Liver (tissue), 9 donors: ENCODE results near the gene GPHN. TPM values are rescaled to one million over a fixed set of nuclear protein-coding genes. Genes with fewer than 3 reads are reported as not detected.

Experiments
- DNase-seq: peaks from one replicate; pipeline ENCODE4 v3.0.0-alpha.2; 2017; ENCODE audit warnings: low spot score
- H3K27ac ChIP-seq, 2 donors: one replicate each; pipeline ENCODE4 v1.7.0; 2013; ENCODE audit warnings: inconsistent platforms in 2 of 2, low read length in 2 of 2, control low read depth in 1 of 2, low read depth in 1 of 2, mild to moderate bottlenecking in 1 of 2
- H3K27me3 ChIP-seq, 4 donors: one replicate each; pipeline versions ENCODE4 v1.6.1 to v1.7.0; 2013; ENCODE audit warnings: low read length in 3 of 4, inconsistent platforms in 1 of 4, mild to moderate bottlenecking in 1 of 4, moderate library complexity in 1 of 4; ENCODE audit not compliant: control insufficient read depth in 4 of 4, insufficient read depth in 4 of 4
- H3K36me3 ChIP-seq, 4 donors: one replicate each; pipeline versions ENCODE4 v1.6.1 to v1.7.0; 2013; ENCODE audit warnings: low read length in 3 of 4, mild to moderate bottlenecking in 3 of 4, low read depth in 1 of 4, moderate library complexity in 1 of 4; ENCODE audit not compliant: control insufficient read depth in 4 of 4, insufficient read depth in 3 of 4
- H3K4me1 ChIP-seq, 4 donors: one replicate each; pipeline versions ENCODE4 v1.6.1 to v1.7.0; 2013; ENCODE audit warnings: low read length in 3 of 4, mild to moderate bottlenecking in 3 of 4, moderate library complexity in 1 of 4; ENCODE audit not compliant: control insufficient read depth in 4 of 4, insufficient read depth in 4 of 4
- H3K4me3 ChIP-seq, 3 donors: one replicate each; pipeline versions ENCODE4 v1.6.1 to v1.7.0; 2013; ENCODE audit warnings: low read length in 3 of 3, control low read depth in 1 of 3, low read depth in 1 of 3, mild to moderate bottlenecking in 1 of 3
- H3K9ac ChIP-seq, 2 donors: one replicate each; pipeline ENCODE4 v1.7.0; 2013; ENCODE audit warnings: low read length in 2 of 2, mild to moderate bottlenecking in 2 of 2, moderate library complexity in 2 of 2, control low read depth in 1 of 2, low read depth in 1 of 2
- H3K9me3 ChIP-seq, 4 donors: one replicate each; pipeline versions ENCODE4 v1.6.1 to v1.7.0; 2013; ENCODE audit warnings: low read length in 3 of 4; ENCODE audit not compliant: control insufficient read depth in 4 of 4
- ATF3 ChIP-seq: IDR thresholded peaks from 2 replicates; pipeline ENCODE4 v1.6.1; 2016; ENCODE audit warnings: antibody characterized with exemption
- CTCF ChIP-seq: fragments of 150-350 bp; IDR thresholded peaks from 2 replicates; pipeline ENCODE4 v1.5.1; 2017; ENCODE audit warnings: improper control_type of control experiment, low read depth, low read length; ENCODE audit not compliant: missing input control
- EGR1 ChIP-seq, 2 donors: IDR thresholded peaks; 2 replicates each; pipeline ENCODE4 v1.6.1; 2016 to 2018; ENCODE audit warnings: antibody characterized with exemption in 2 of 2, low read depth in 2 of 2
- FOXA1 ChIP-seq: IDR thresholded peaks from 2 replicates; pipeline ENCODE4 v1.6.1; 2016; ENCODE audit warnings: antibody characterized with exemption
- FOXA2 ChIP-seq: IDR thresholded peaks from 2 replicates; pipeline ENCODE4 v1.6.1; 2016; ENCODE audit warnings: antibody characterized with exemption
- GABPA ChIP-seq, 2 donors: IDR thresholded peaks in 1 of 2; conservative IDR thresholded peaks in 1 of 2; 2 replicates each; pipeline ENCODE4 v1.6.1; 2016; ENCODE audit warnings: antibody characterized with exemption in 2 of 2, mild to moderate bottlenecking in 1 of 2, moderate library complexity in 1 of 2
- HNF4A ChIP-seq, 2 donors: conservative IDR thresholded peaks; 2 replicates each; pipeline ENCODE4 v1.6.1; 2016; ENCODE audit warnings: antibody characterized with exemption in 2 of 2, mild to moderate bottlenecking in 2 of 2
- HNF4G ChIP-seq: IDR thresholded peaks from 2 replicates; pipeline ENCODE4 v1.6.1; 2016; ENCODE audit warnings: antibody characterized with exemption
- JUND ChIP-seq, 2 donors: IDR thresholded peaks; 2 replicates each; pipeline ENCODE4 v1.6.1; 2016; ENCODE audit warnings: antibody characterized with exemption in 2 of 2
- MAX ChIP-seq: IDR thresholded peaks from 2 replicates; pipeline ENCODE4 v1.6.1; 2016; ENCODE audit warnings: antibody characterized with exemption
- NR2F2 ChIP-seq: IDR thresholded peaks from 2 replicates; pipeline ENCODE4 v1.6.1; 2016; ENCODE audit warnings: antibody characterized with exemption
- RAD21 ChIP-seq, 2 donors: IDR thresholded peaks; 2 replicates each; pipeline ENCODE4 v1.6.1; 2016; ENCODE audit warnings: antibody characterized with exemption in 2 of 2, mild to moderate bottlenecking in 2 of 2
- REST ChIP-seq: IDR thresholded peaks from 2 replicates; pipeline ENCODE4 v1.6.1; 2016; ENCODE audit warnings: antibody characterized with exemption, mild to moderate bottlenecking
- RXRA ChIP-seq, 2 donors: IDR thresholded peaks; 2 replicates each; pipeline ENCODE4 v1.6.1; 2017 to 2018; ENCODE audit warnings: antibody characterized with exemption in 2 of 2, mild to moderate bottlenecking in 1 of 2
- SP1 ChIP-seq: IDR thresholded peaks from 2 replicates; pipeline ENCODE4 v1.6.1; 2018; ENCODE audit warnings: antibody characterized with exemption, mild to moderate bottlenecking
- TAF1 ChIP-seq: conservative IDR thresholded peaks from 2 replicates; pipeline ENCODE4 v1.6.1; 2016; ENCODE audit warnings: antibody characterized with exemption, mild to moderate bottlenecking
- YY1 ChIP-seq: IDR thresholded peaks from 2 replicates; pipeline ENCODE4 v1.6.1; 2016; ENCODE audit warnings: antibody characterized with exemption, mild to moderate bottlenecking
- ZBTB33 ChIP-seq: IDR thresholded peaks from 2 replicates; pipeline ENCODE4 v1.6.1; 2016; ENCODE audit warnings: antibody characterized with exemption
- WGBS: extraction: QIAGEN DNeasy Blood & Tissue Kit; methylation state at CpG from one replicate; pipeline ENCODE4 v1.1.7; 2013; 5-methylcytosine and 5-hydroxymethylcytosine counted together
- polyA plus RNA-seq, 2 donors: library from polyadenylated mRNA; stranded (reverse) in 1 of 2; unstranded in 1 of 2; fragments of 200-250 nt in 1 of 2; fragments of >200 nt in 1 of 2; fragmentation: Nextera tagmentation in 1 of 2; extraction: Ambion mirVana in 1 of 2; gene quantifications; one replicate each; pipeline versions ENCODE4 v1.2.1 to v1.2.3, GENCODE V29; 2013 to 2015
- total RNA-seq, 2 donors: library from RNA; depleted of rRNA; stranded (reverse); fragments of >200 nt; gene quantifications; one replicate each; pipeline ENCODE4 v1.2.3, GENCODE V29; 2014
- donor health status: healthy.
- donor health status: healthy.
- donor health status: healthy.
- donor health status: healthy.
- donor health status: healthy.

GPHN gene
- total and polyA plus RNA-seq, 4 donors = 18.4 to 76.4 (median 47.4) TPM

GRCh38 chr14:66596241-66596985 lies 88.5 kb downstream of the GPHN start:
- DNase-seq = no peak
- H3K27ac ChIP-seq = no peak overlapping the region
- H3K4me1 ChIP-seq = no peaks in the 10 kb centered on the region
- H3K4me3 ChIP-seq = no peak overlapping the region
- no peak overlapping the region for H3K9ac ChIP-seq
- no peaks in the 10 kb centered on the region for H3K9me3 ChIP-seq
- 95% methylated on average over 9 of the region's 9 CpGs for WGBS
- TF ChIP-seq GABPA (IDR thresholded peaks at IDR 0.05 in 1 of 2, conservative IDR thresholded peaks at IDR 0.05 in 1 of 2) (no peak), SP1 (no peak), HNF4A (conservative IDR thresholded peaks at IDR 0.05) (no peak), CTCF (no peak), RAD21 (IDR thresholded peaks at IDR 0.05) (no peak), FOXA2 (no peak), FOXA1 (no peak), MAX (no peak), HNF4G (no peak), TAF1 (no peak), RXRA (IDR thresholded peaks at IDR 0.05) (no peak), ZBTB33 (no peak)
- no peaks in the 10 kb centered on the region for H3K36me3 ChIP-seq
- no peaks in the 10 kb centered on the region for H3K27me3 ChIP-seq

- 94% methylated on average over 3 of the region's 3 CpGs for WGBS
- no peak for DNase-seq
- no peaks in the 10 kb centered on the region for H3K36me3 ChIP-seq
- TF ChIP-seq NR2F2 (no peak), JUND (IDR thresholded peaks at IDR 0.05) (no peak), SP1 (no peak), REST (no peak), RXRA (IDR thresholded peaks at IDR 0.05) (no peak), FOXA1 (no peak), YY1 (no peak), RAD21 (IDR thresholded peaks at IDR 0.05) (no peak), FOXA2 (no peak), EGR1 (IDR thresholded peaks at IDR 0.05; ENCODE audit: low read depth in 2 of 2) (no peak), HNF4G (no peak), CTCF (no peak), HNF4A (conservative IDR thresholded peaks at IDR 0.05) (no peak), GABPA (IDR thresholded peaks at IDR 0.05 in 1 of 2, conservative IDR thresholded peaks at IDR 0.05 in 1 of 2) (no peak), MAX (no peak), TAF1 (no peak), ATF3 (no peak)
Observed at GRCh38 chr14:66600416-66600815, 92.5 kb downstream of the GPHN start.

More at GRCh38 chr14:66600416-66600815, 92.5 kb downstream of the GPHN start:
- no peak overlapping the region for H3K4me3 ChIP-seq
- H3K9ac ChIP-seq = no peak overlapping the region
- H3K27me3 ChIP-seq = no peaks in the 10 kb centered on the region
- no peaks in the 10 kb centered on the region for H3K9me3 ChIP-seq
- peaks cover 0 to 12% (median 5%) of the 10 kb centered on the region in 4 donors for H3K4me1 ChIP-seq
- no peak overlapping the region for H3K27ac ChIP-seq
